Kidney (tissue), 14 donors: ENCODE measurements around the gene ZBTB21. TPM values are rescaled to one million over a fixed set of nuclear protein-coding genes. Genes with fewer than 3 reads are reported as not detected.

Source experiments
- DNase-seq, 5 donors: peaks; one replicate each; pipeline ENCODE4 v3.0.0-alpha.2; 2013 to 2020
- FAIRE-seq: peaks from 2 replicates; lab custom pipeline; 2012; peaks lifted over from hg19 to GRCh38; lab: Jason Lieb, UNC
- H3K27ac ChIP-seq, 2 donors: one replicate each; pipeline ENCODE4 v1.7.0; 2013; ENCODE audit warnings: low read depth in 2 of 2, low read length in 2 of 2, inconsistent platforms in 1 of 2
- H3K27me3 ChIP-seq: one replicate; pipeline ENCODE4 v1.7.1; 2013; ENCODE audit warnings: low read length, inconsistent platforms; ENCODE audit not compliant: control insufficient read depth, insufficient read depth
- H3K36me3 ChIP-seq, 3 donors: one replicate each; pipeline versions ENCODE4 v1.7.0 to v1.7.1; 2013; ENCODE audit warnings: low read length in 3 of 3, control low read depth in 1 of 3, inconsistent platforms in 1 of 3; ENCODE audit not compliant: insufficient read depth in 3 of 3, control insufficient read depth in 2 of 3
- H3K4me1 ChIP-seq, 3 donors: one replicate each; pipeline versions ENCODE4 v1.7.0 to v1.7.1; 2013; ENCODE audit warnings: low read length in 3 of 3, inconsistent platforms in 1 of 3, low read depth in 1 of 3; ENCODE audit not compliant: control insufficient read depth in 2 of 3, insufficient read depth in 2 of 3
- H3K4me3 ChIP-seq, 3 donors: one replicate each; pipeline versions ENCODE4 v1.7.0 to v1.8.1; 2013; ENCODE audit warnings: low read length in 3 of 3, control low read depth in 1 of 3, inconsistent platforms in 1 of 3
- H3K9ac ChIP-seq, 3 donors: one replicate each; pipeline versions ENCODE4 v1.7.0 to v1.7.1; 2013; ENCODE audit warnings: low read length in 3 of 3, control low read depth in 1 of 3, inconsistent platforms in 1 of 3
- H3K9me3 ChIP-seq, 3 donors: one replicate each; pipeline versions ENCODE4 v1.7.0 to v1.7.1; 2013; ENCODE audit warnings: low read length in 3 of 3, control low read depth in 1 of 3, inconsistent platforms in 1 of 3; ENCODE audit not compliant: control insufficient read depth in 2 of 3, insufficient read depth in 1 of 3
- CTCF ChIP-seq: IDR thresholded peaks from 3 replicates; pipeline ENCODE4 v1.5.1; 2012; ENCODE audit warnings: mild to moderate bottlenecking, moderate library complexity, borderline replicate concordance; ENCODE audit not compliant: insufficient read depth; ENCODE audit errors: extremely low read depth
- intact Hi-C: fragments of 100-400 bp; cut with DNase I; formaldehyde crosslinking; loops from one replicate; pipeline ENCODE4 v1.11.1; 2022
- polyA plus RNA-seq: library from polyadenylated mRNA; stranded (reverse); fragments of 350-450 nt; fragmentation: Illumina TruSeq; extraction: RNeasy Lipid Tissue Mini Kit (QIAGEN cat#74804); gene quantifications from one replicate; pipeline ENCODE4 v1.2.3, GENCODE V29; 2014; ENCODE audit warnings: low read depth, low replicate concordance; ENCODE audit not compliant: insufficient read depth
- total RNA-seq: library from RNA; stranded (reverse); fragmentation: NEBNext Ultra II Directional; extraction: Animal tissue kit (Norgen Biotek cat#: 25700); gene quantifications from one replicate; pipeline ENCODE4 v1.2.1, GENCODE V29; 2021
- donor health status: control.
- donor health status: control.
- donor health status: control.
- donor health status: control.
- donor health status: control.
- donor health status: DM: yes; HTN: yes; CAD: no.
- donor health status: Normal renal cell carcinoma (clear cell type).

ZBTB21 gene
- total and polyA plus RNA-seq, 2 donors from 2014 or later = 2.3 to 16.0 TPM

- no peak for DNase-seq
- intact Hi-C loops = no loop called here
- no peak for FAIRE-seq
- Histone ChIP-seq H3K9me3 (no peaks in the 10 kb centered on the region), H3K27ac (no peak overlapping the region), H3K9ac (no peak overlapping the region), H3K27me3 (no peaks in the 10 kb centered on the region), H3K4me3 (no peak overlapping the region), H3K4me1 (peaks cover 0 to 4% (median 0%) of the 10 kb centered on the region in 3 donors), H3K36me3 (no peaks in the 10 kb centered on the region)
- TF ChIP-seq CTCF = no peak
These were observed 37.5 kb downstream of the ZBTB21 start for GRCh38 chr21:41972511-41973205.

GRCh38 chr21:41971891-41972290 lies 38.3 kb downstream of the ZBTB21 start:
- FAIRE-seq (no peak), DNase-seq (no peak)
- TF ChIP-seq CTCF = no peak
- H3K4me1 ChIP-seq = peaks cover 0 to 4% (median 0%) of the 10 kb centered on the region in 3 donors
- H3K9me3 ChIP-seq = no peaks in the 10 kb centered on the region
- no peak overlapping the region for H3K4me3 ChIP-seq
- H3K36me3 ChIP-seq = no peaks in the 10 kb centered on the region
- H3K27me3 ChIP-seq = no peaks in the 10 kb centered on the region
- no peak overlapping the region for H3K9ac ChIP-seq
- H3K27ac ChIP-seq = no peak overlapping the region
- intact Hi-C loops = no loop called here

GRCh38 chr21:41970751-41971653 lies 39.2 kb downstream of the ZBTB21 start:
- no peak overlapping the region for H3K9ac ChIP-seq
- no peak for TF ChIP-seq CTCF
- no peaks in the 10 kb centered on the region for H3K9me3 ChIP-seq
- no peak for DNase-seq
- H3K27me3 ChIP-seq = no peaks in the 10 kb centered on the region
- H3K27ac ChIP-seq = no peak overlapping the region
- intact Hi-C loops = no loop called here
- peaks cover 0 to 4% (median 0%) of the 10 kb centered on the region in 3 donors for H3K4me1 ChIP-seq
- no peak for FAIRE-seq
- no peak overlapping the region for H3K4me3 ChIP-seq
- H3K36me3 ChIP-seq = no peaks in the 10 kb centered on the region
